ENCODE results near the gene SLC25A19.
A peak's percentile ranks its signal among the peaks of the same experiment; 100 is the strongest.
"Not testable (repeated sequence)": the region's sequence is repeated elsewhere in the genome, so short reads cannot be mapped to it uniquely, and the experiment has no call there.

SLC25A19 gene

GRCh38 chr17:75316253-75316652, 27.0 kb upstream of the SLC25A19 start:
- peaks cover 19% of the 10 kb centered on the region for H3K36me3 Mint-ChIP-seq (ENCODE audit: low read depth)
- H3K9me3 Mint-ChIP-seq, result no peaks in the 10 kb centered on the region
- ATAC-seq (peak; percentile 37), DNase-seq (no peak)
- peak overlapping the region; percentile 83 for H3K27ac Mint-ChIP-seq
- peaks cover 46% of the 10 kb centered on the region for H3K4me1 Mint-ChIP-seq
- no peak overlapping the region for H3K4me3 Mint-ChIP-seq
- no peaks in the 10 kb centered on the region for H3K27me3 Mint-ChIP-seq

GRCh38 chr17:75315541-75316243, 26.5 kb upstream of the SLC25A19 start:
- H3K9me3 Mint-ChIP-seq, result no peaks in the 10 kb centered on the region
- DNase-seq, result peak; percentile 40
- peaks cover 15% of the 10 kb centered on the region for H3K36me3 Mint-ChIP-seq (ENCODE audit: low read depth)
- no peaks in the 10 kb centered on the region for H3K27me3 Mint-ChIP-seq
- no peak overlapping the region for H3K4me3 Mint-ChIP-seq
- H3K27ac Mint-ChIP-seq, result peak overlapping the region; percentile 83
- peaks cover 46% of the 10 kb centered on the region for H3K4me1 Mint-ChIP-seq
- ATAC-seq, result peak; percentile 64

- ATAC-seq (peak; percentile 47), DNase-seq (no peak)
- Mint-ChIP-seq H3K4me3 (no peak overlapping the region), H3K4me1 (peaks cover 46% of the 10 kb centered on the region), H3K36me3 (ENCODE audit: low read depth) (peaks cover 5% of the 10 kb centered on the region), H3K27ac (peak overlapping the region; percentile 74), H3K9me3 (no peaks in the 10 kb centered on the region), H3K27me3 (no peaks in the 10 kb centered on the region)
These were observed 24.8 kb upstream of the SLC25A19 start for GRCh38 chr17:75313941-75314551.

- Mint-ChIP-seq H3K9me3 (no peaks in the 10 kb centered on the region), H3K27me3 (no peaks in the 10 kb centered on the region), H3K36me3 (ENCODE audit: low read depth) (no peaks in the 10 kb centered on the region), H3K27ac (peak overlapping the region; percentile 11), H3K4me3 (no peak overlapping the region), H3K4me1 (peaks cover 17% of the 10 kb centered on the region)
- DNase-seq, result no peak
- no peak for ATAC-seq
These were observed 19.7 kb upstream of the SLC25A19 start for GRCh38 chr17:75308732-75309629.

- Mint-ChIP-seq H3K27me3 (no peaks in the 10 kb centered on the region), H3K4me1 (peaks cover 11% of the 10 kb centered on the region), H3K27ac (no peak overlapping the region), H3K4me3 (no peak overlapping the region), H3K9me3 (no peaks in the 10 kb centered on the region), H3K36me3 (ENCODE audit: low read depth) (no peaks in the 10 kb centered on the region)
- DNase-seq, result no peak
- ATAC-seq, result no peak
These were observed 18.9 kb upstream of the SLC25A19 start for GRCh38 chr17:75307957-75308731.

GRCh38 chr17:75301502-75302206, 12.4 kb upstream of the SLC25A19 start:
- Mint-ChIP-seq H3K4me1 (peaks cover 18% of the 10 kb centered on the region), H3K9me3 (no peaks in the 10 kb centered on the region), H3K4me3 (no peak overlapping the region), H3K27me3 (no peaks in the 10 kb centered on the region), H3K27ac (no peak overlapping the region), H3K36me3 (ENCODE audit: low read depth) (no peaks in the 10 kb centered on the region)
- ATAC-seq (no peak), DNase-seq (no peak)

- Mint-ChIP-seq H3K27ac (no peak overlapping the region), H3K36me3 (ENCODE audit: low read depth) (no peaks in the 10 kb centered on the region), H3K4me3 (no peak overlapping the region), H3K27me3 (no peaks in the 10 kb centered on the region), H3K4me1 (peaks cover 23% of the 10 kb centered on the region), H3K9me3 (no peaks in the 10 kb centered on the region)
- DNase-seq (no peak), ATAC-seq (no peak)
These were observed 11.8 kb upstream of the SLC25A19 start for GRCh38 chr17:75301049-75301448.

GRCh38 chr17:75300280-75300679, 11.0 kb upstream of the SLC25A19 start:
- Mint-ChIP-seq H3K27me3 (no peaks in the 10 kb centered on the region), H3K9me3 (no peaks in the 10 kb centered on the region), H3K4me1 (peaks cover 31% of the 10 kb centered on the region), H3K27ac (no peak overlapping the region), H3K4me3 (no peak overlapping the region), H3K36me3 (ENCODE audit: low read depth) (peaks cover under 1% of the 10 kb centered on the region)
- DNase-seq (no peak), ATAC-seq (no peak)

GRCh38 chr17:75295201-75296158, 6.2 kb upstream of the SLC25A19 start:
- Mint-ChIP-seq H3K4me1 (peaks cover 49% of the 10 kb centered on the region), H3K27me3 (no peaks in the 10 kb centered on the region), H3K9me3 (no peaks in the 10 kb centered on the region), H3K4me3 (peak overlapping the region; percentile 33), H3K27ac (peak overlapping the region; percentile 94), H3K36me3 (ENCODE audit: low read depth) (peaks cover 3% of the 10 kb centered on the region)
- peak; percentile 86 for ATAC-seq
- DNase-seq, result peak; percentile 40

GRCh38 chr17:75292810-75293448, 3.7 kb upstream of the SLC25A19 start:
- not testable (repeated sequence) for DNase-seq

GRCh38 chr17:75289832-75290337, 652 bp upstream of the SLC25A19 start:
- peaks cover 44% of the 10 kb centered on the region for H3K4me1 Mint-ChIP-seq
- no peaks in the 10 kb centered on the region for H3K9me3 Mint-ChIP-seq
- peak overlapping the region; percentile 100 for H3K27ac Mint-ChIP-seq
- peaks cover 25% of the 10 kb centered on the region for H3K36me3 Mint-ChIP-seq (ENCODE audit: low read depth)
- H3K4me3 Mint-ChIP-seq, result peak overlapping the region; percentile 95
- DNase-seq (peak; percentile 69), ATAC-seq (peak; percentile 5)
- H3K27me3 Mint-ChIP-seq, result peaks cover 1% of the 10 kb centered on the region

More at GRCh38 chr17:75292810-75293448, 3.7 kb upstream of the SLC25A19 start:
- H3K4me1 Mint-ChIP-seq, result peaks cover 60% of the 10 kb centered on the region
- not testable (repeated sequence) for H3K9me3 Mint-ChIP-seq; H3K27me3 Mint-ChIP-seq; H3K36me3 Mint-ChIP-seq (ENCODE audit: low read depth); H3K27ac Mint-ChIP-seq; ATAC-seq; H3K4me3 Mint-ChIP-seq

GRCh38 chr17:75288770-75289114, 491 bp downstream of the SLC25A19 start:
- H3K9me3 Mint-ChIP-seq, result no peaks in the 10 kb centered on the region
- peak overlapping the region; percentile 95 for H3K4me3 Mint-ChIP-seq
- H3K36me3 Mint-ChIP-seq (ENCODE audit: low read depth), result peaks cover 28% of the 10 kb centered on the region
- peak; percentile 21 for ATAC-seq
- peaks cover 1% of the 10 kb centered on the region for H3K27me3 Mint-ChIP-seq
- H3K4me1 Mint-ChIP-seq, result peaks cover 37% of the 10 kb centered on the region
- DNase-seq, result peak; percentile 56
- H3K27ac Mint-ChIP-seq, result peak overlapping the region; percentile 100

Measured in activated naive CD8-positive, alpha-beta T cell treated with anti-CD3 and anti-CD28 coated beads, Interleukin-2, amount 50 U/mL, for 24 hours (primary cell).